HEK293T (cell line): ENCODE data around the gene PRR7.

Experiments used
- ARNT ChIP-seq: fragments of 450-650 bp; IDR thresholded peaks from 2 replicates; pipeline ENCODE4 v1.6.1; 2017; ENCODE audit warnings: mild to moderate bottlenecking
- BHLHE40 ChIP-seq: fragments of 450-650 bp; IDR thresholded peaks from 2 replicates; pipeline ENCODE4 v1.6.1; 2016; ENCODE audit warnings: mild to moderate bottlenecking, moderate library complexity, borderline replicate concordance
- ELF4 ChIP-seq: fragments of 450-650 bp; IDR thresholded peaks from 2 replicates; pipeline ENCODE4 v1.6.1; 2017; ENCODE audit warnings: antibody characterized with exemption
- FOXA1 ChIP-seq: fragments of 450-650 bp; IDR thresholded peaks from 2 replicates; pipeline ENCODE4 v1.6.1; 2016; ENCODE audit warnings: mild to moderate bottlenecking
- FOXK2 ChIP-seq: fragments of 450-650 bp; IDR thresholded peaks from 2 replicates; pipeline ENCODE4 v1.6.1; 2016; ENCODE audit warnings: mild to moderate bottlenecking
- FOXM1 ChIP-seq: fragments of 450-650 bp; IDR thresholded peaks from 2 replicates; pipeline ENCODE4 v1.6.1; 2017; ENCODE audit warnings: mild to moderate bottlenecking, borderline replicate concordance
- HDGF ChIP-seq: fragments of 450-650 bp; IDR thresholded peaks from 2 replicates; pipeline ENCODE4 v1.6.1; 2017; ENCODE audit warnings: antibody characterized with exemption, borderline replicate concordance
- LEF1 ChIP-seq: fragments of 450-650 bp; IDR thresholded peaks from 2 replicates; pipeline ENCODE4 v1.6.1; 2017; ENCODE audit warnings: mild to moderate bottlenecking, borderline replicate concordance
- SP1 ChIP-seq: fragments of 450-650 bp; IDR thresholded peaks from 2 replicates; pipeline ENCODE4 v1.6.1; 2017
- SUZ12 ChIP-seq: fragments of 450-650 bp; IDR thresholded peaks from 2 replicates; pipeline ENCODE4 v1.6.1; 2016; ENCODE audit warnings: mild to moderate bottlenecking
- TARDBP ChIP-seq: fragments of 450-650 bp; IDR thresholded peaks from 2 replicates; pipeline ENCODE4 v1.6.1; 2016
- ZNF384 ChIP-seq: fragments of 450-650 bp; IDR thresholded peaks from 2 replicates; pipeline ENCODE4 v1.6.1; 2016

- TF ChIP-seq ELF4, result no peak
- TF ChIP-seq SP1, result no peak
- TF ChIP-seq TARDBP, result no peak
- TF ChIP-seq BHLHE40, result no peak
- no peak for TF ChIP-seq ARNT
- TF ChIP-seq SUZ12, result no peak
- no peak for TF ChIP-seq FOXK2
- no peak for TF ChIP-seq FOXA1
- no peak for TF ChIP-seq FOXM1
- no peak for TF ChIP-seq LEF1
- TF ChIP-seq HDGF, result no peak
- no peak for TF ChIP-seq ZNF384
Measured at GRCh38 chr5:177462021-177462670, 15.5 kb downstream of the PRR7 start.
